HG02852 (cell line): ENCODE measurements around the gene KRTAP9-3.
"Not testable (repeated sequence)": the region's sequence is repeated elsewhere in the genome, so short reads cannot be mapped to it uniquely, and the experiment has no call there.

Source experiments
- ATAC-seq: cut with Tn5 transposase; IDR thresholded peaks from one replicate; pipeline ENCODE4 v1.9.1; 2021; ENCODE audit warnings: mild to moderate bottlenecking, moderate library complexity; ENCODE audit not compliant: unreplicated experiment

KRTAP9-3 gene

GRCh38 chr17:41232399-41233105, at the start of gene KRTAP9-3:
TSS of gene KRTAP9-3 (plus strand) at chr17:41232449. CDS start at chr17:41232502, 53 bp downstream.
- ATAC-seq = not testable (repeated sequence)

DNA sequence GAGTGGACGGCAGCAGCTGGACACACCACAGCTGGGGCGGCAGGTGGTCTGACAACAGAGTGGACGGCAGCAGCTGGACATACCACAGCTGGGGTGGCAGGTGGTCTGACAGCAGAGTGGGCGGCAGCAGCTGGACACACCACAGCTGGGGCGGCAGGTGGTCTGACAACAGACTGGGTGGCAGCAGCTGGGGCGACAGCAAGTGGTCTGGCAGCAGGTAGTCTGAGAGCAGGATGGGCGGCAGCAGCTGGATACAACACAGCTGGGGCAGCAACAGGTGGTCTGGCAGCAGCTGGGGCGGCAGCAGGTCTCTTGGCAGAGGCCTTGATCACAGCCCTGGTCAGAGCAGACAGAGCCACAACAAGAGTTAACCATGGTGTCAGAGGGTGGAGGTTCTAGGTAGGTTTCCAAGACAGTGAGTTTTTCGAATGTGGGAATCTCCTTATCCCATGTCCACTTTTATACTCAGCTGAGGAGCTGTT, 47.7 kb upstream of the KRTAP9-3 start, which contains the start of gene KRTAP4-1:
KRTAP4-1 (minus strand) TSS at position 432 of the 482 bp plus-strand sequence; CDS start at position 375, 57 bp downstream.
- ATAC-seq = no peak

DNA sequence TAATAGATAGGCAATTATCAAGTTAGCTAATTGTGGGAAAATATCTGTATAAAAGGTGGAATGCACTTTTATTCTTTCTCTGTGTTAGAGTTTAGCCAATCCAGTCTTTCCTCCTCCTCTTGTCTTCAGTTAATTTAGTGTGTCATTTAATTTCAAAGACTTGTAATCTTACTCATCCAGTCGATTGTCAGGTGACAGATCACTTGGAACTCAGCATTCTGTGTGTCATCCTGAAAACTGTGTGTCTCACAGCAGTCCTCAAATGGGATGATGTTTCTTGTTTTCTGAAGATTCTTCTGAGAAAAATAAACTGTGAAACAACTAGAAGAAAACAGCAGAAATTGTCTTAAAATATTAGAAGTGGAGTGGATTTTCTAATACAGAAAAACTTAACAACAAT, 47.2 kb upstream of the KRTAP9-3 start:
- no peak for ATAC-seq

- no peak for ATAC-seq
Observed at GRCh38 chr17:41186872-41187271, 45.4 kb upstream of the KRTAP9-3 start.

- ATAC-seq = not testable (repeated sequence)
Observed at GRCh38 chr17:41189837-41190318, 42.4 kb upstream of the KRTAP9-3 start, which contains the start of gene KRTAP9-1. TSS of gene KRTAP9-1 (plus strand) at chr17:41189887. CDS start at chr17:41189887, 0 bp downstream.

GRCh38 chr17:41190328-41190727, 41.9 kb upstream of the KRTAP9-3 start:
- no peak for ATAC-seq

- ATAC-seq = no peak
Observed at GRCh38 chr17:41196068-41196467, 36.2 kb upstream of the KRTAP9-3 start.

GRCh38 chr17:41199421-41200078, 32.7 kb upstream of the KRTAP9-3 start:
- no peak for ATAC-seq

- ATAC-seq = no peak
Observed at GRCh38 chr17:41211845-41212466, 20.3 kb upstream of the KRTAP9-3 start.

DNA sequence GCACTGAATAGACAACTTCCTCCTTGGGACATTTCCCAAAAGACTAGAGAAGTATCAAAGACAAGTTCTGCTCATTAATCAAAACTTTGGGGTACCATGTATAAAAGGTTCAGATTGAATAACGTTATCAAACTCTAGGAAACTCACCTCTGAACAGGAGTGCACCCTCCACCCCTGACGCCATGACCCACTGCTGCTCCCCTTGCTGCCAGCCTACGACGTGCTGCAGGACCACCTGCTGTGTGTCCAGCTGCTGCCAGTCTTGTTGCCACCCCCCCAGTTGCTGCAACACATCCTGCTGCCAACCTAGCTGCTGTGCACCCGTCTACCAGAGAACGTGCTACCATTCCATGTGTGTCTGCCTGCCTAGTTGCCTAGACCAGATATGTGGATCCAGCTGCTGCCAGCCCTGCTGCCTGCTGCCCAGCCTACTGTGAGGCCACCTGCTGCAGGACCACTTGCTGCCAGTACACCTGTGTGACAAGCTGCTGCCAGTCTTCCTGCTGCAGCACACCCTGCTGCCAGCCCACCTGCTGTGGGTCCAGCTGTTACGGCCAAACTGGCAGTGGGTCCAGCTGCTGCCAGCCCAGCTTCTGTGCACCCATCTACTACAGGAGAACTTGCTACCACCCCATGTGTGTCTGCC, 19.6 kb upstream of the KRTAP9-3 start:
- ATAC-seq = no peak

DNA sequence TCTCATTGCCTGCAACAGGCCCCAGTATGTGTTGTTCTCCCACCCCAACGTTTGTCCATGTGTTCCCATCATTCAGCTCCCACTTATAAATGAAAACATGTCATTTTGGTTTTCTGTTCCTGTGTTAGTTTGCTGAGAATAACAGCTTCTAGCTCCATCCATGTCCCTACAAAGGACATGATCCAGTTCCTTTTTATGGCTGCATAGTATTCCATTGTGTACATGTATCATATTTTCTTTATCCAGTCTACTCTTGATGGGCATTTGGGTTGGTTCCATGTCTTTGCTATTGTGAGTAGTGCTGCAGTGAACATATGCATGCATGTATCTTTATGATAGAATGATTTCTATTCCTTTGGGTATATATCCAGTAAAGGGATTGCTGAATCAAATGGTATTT, 16.6 kb upstream of the KRTAP9-3 start:
- ATAC-seq = no peak

DNA sequence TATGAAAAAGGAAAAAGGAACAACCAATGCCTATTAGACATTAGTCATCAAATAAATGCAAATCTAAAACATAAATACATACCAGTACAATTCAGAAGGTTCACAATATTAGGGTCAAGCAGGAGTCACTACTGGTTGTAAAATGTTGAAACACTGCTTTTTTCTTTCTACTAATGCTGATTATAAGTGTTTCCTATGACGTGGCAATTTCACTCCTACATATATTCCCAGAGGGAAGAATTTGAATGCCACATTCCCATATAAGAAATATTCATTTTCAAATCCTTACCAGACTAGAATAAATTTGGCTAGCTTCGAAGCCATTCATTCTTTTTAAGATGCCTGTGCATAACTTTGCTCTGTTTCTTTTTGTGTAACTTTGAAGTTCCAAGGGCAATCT, 8.4 kb upstream of the KRTAP9-3 start:
- no peak for ATAC-seq

GRCh38 chr17:41226051-41226450, 6.2 kb upstream of the KRTAP9-3 start:
- ATAC-seq = no peak

DNA sequence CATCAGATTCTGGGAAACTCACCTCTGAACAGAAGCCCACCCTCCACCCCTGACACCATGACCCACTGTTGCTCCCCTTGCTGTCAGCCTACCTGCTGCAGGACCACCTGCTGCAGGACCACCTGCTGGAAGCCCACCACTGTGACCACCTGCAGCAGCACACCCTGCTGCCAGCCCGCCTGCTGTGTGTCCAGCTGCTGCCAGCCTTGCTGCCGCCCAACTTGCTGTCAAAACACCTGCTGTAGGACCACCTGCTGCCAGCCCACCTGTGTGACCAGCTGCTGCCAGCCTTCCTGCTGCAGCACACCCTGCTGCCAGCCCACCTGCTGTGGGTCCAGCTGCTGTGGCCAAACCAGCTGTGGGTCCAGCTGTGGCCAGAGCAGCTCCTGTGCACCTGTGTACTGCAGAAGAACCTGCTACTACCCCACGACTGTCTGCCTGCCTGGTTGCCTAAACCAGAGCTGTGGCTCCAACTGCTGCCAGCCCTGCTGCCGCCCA, 5.6 kb upstream of the KRTAP9-3 start, which contains the start of gene KRTAP9-2:
KRTAP9-2 (plus strand) TSS at position 51 of the 498 bp plus-strand sequence; CDS start at position 58, 7 bp downstream.
- not testable (repeated sequence) for ATAC-seq

DNA sequence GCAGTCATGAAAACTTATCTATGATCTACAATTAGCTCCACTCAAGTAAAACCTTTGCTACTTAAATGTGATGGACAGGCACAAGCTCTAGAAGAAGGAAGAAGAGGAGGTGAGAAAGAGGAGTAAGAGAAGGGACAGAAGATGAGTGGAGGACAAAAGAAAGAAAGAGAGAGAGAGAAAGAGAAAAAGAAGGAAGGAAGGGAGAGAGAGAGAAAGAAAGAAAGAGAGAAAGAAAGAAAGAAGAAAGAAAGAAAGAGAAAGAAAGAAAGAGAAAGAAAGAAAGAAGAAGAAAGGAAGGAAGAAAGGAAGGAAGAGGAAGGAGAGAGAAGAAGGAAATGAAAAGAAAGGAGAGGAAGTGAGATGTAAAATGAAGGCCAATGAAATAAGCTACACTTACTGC, 2.2 kb upstream of the KRTAP9-3 start:
- no peak for ATAC-seq

GRCh38 chr17:41231731-41232130, 518 bp upstream of the KRTAP9-3 start:
- ATAC-seq = no peak

DNA sequence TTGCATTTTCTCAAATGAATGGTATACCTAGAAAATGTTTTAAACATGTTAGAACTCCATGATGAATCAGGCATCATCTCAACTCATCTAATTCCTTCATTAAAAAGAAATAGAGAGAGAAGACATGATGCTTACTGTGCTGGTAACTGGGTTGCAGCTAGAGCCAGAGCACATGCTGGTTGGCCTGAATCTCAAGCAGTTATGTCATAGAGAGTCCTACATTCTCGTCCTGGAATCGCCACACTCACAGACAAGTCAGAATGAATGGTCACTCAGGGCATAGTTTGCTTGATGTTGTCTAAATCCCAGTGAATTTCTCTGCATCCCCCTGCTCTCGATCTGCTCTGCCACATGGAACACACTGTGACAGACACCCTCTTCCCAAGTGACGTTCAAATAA, 4.9 kb downstream of the KRTAP9-3 start:
- ATAC-seq = not testable (repeated sequence)

DNA sequence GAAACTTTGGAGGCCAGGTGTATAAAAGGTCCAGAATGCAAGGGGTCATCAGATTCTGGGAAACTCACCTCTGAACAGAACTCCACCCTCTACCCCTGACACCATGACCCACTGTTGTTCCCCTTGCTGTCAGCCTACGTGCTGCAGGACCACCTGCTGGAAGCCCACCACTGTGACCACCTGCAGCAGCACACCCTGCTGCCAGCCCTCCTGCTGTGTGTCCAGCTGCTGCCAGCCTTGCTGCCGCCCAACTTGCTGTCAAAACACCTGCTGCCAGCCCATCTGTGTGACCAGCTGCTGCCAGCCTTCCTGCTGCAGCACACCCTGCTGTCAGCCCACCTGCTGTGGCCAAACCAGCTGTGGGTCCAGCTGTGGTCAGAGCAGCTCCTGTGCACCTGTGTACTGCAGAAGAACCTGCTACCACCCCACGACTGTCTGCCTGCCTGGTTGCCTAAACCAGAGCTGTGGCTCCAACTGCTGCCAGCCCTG, 5.7 kb downstream of the KRTAP9-3 start, which contains the start of gene KRTAP9-8:
KRTAP9-8 (plus strand) TSS at position 51 of the 489 bp plus-strand sequence; CDS start at position 104, 53 bp downstream.
- not testable (repeated sequence) for ATAC-seq

GRCh38 chr17:41246995-41247787, 14.9 kb downstream of the KRTAP9-3 start:
- not testable (repeated sequence) for ATAC-seq
